A549 (cell line): ENCODE measurements around the gene MARCHF10.

Experiments used
- CEBPB ChIP-seq, 2 experiments: fragments of >200 bp in 1 of 2; sonication (Bioruptor Twin) in 1 of 2; formaldehyde crosslinking in 1 of 2; IDR thresholded peaks; 2 replicates each; pipeline ENCODE4 v1.6.1; 2012 to 2016
- CTCF ChIP-seq: fragments of >200 bp; sonication (Bioruptor Twin); formaldehyde crosslinking; IDR thresholded peaks from 3 replicates; pipeline ENCODE4 v1.5.1; 2016
- MAFK ChIP-seq: fragments of 450-650 bp; IDR thresholded peaks from 2 replicates; pipeline ENCODE4 v1.6.1; 2014; ENCODE audit not compliant: partially characterized antibody
- MAZ ChIP-seq: fragments of 150-350 bp; IDR thresholded peaks from 2 replicates; pipeline ENCODE4 v1.6.1; 2014; ENCODE audit warnings: antibody characterized with exemption, low read depth, low read length, borderline replicate concordance
- MYC ChIP-seq: IDR thresholded peaks from 2 replicates; pipeline ENCODE4 v1.6.1; 2012; ENCODE audit warnings: mild to moderate bottlenecking, inconsistent platforms, low read length, improper control_type of control experiment, borderline replicate concordance
- POLR2A ChIP-seq: IDR thresholded peaks from 2 replicates; pipeline ENCODE4 v1.6.1; 2012; ENCODE audit warnings: mild to moderate bottlenecking, low read length
- USF2 ChIP-seq: fragments of 450-650 bp; IDR thresholded peaks from 2 replicates; pipeline ENCODE4 v1.6.1; 2014; ENCODE audit warnings: antibody characterized with exemption
- ZNF302 ChIP-seq: fragments of 250-450 bp; sonication (Bioruptor Pico); IDR thresholded peaks from 2 replicates; pipeline ENCODE4 v1.9.0; 2021; ENCODE audit warnings: inconsistent platforms, mild to moderate bottlenecking, moderate library complexity

GRCh38 chr17:62791235-62791734 is 16.8 kb downstream of the MARCHF10 start:
- TF ChIP-seq CTCF = no peak
- TF ChIP-seq POLR2A = no peak
- TF ChIP-seq MAZ = no peak
- TF ChIP-seq ZNF302 = no peak
- TF ChIP-seq USF2 = no peak
- TF ChIP-seq CEBPB (IDR thresholded peaks at IDR 0.05) = no peak
- TF ChIP-seq MYC = no peak
- TF ChIP-seq MAFK = peak; percentile 93
